Measurements from ENCODE around the gene NDC1.

DNA sequence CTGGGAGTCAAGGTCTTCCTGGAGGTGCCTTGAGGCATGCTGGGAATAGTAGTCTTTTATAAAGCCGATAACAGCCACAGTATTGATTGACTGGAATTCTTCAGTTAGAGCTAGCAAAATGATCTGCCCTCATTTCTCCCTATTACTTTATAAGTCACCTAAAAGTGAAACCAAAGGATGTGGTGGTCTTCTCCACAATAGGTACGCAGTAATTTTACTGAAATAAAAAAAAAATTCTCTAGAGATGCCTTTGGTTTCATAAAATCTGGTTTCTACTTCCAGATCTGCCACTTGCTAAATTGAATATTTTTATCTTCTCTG is 518 bp upstream of the NDC1 start:
- TF ChIP-seq CTCF (IDR thresholded peaks at IDR 0.05): no peak
- no peak for TF ChIP-seq EZH2phosphoT487 (IDR thresholded peaks at IDR 0.05)
